Measurements from ENCODE around the gene NCAPG.

The NCAPG gene

GRCh38 chr4:17765514-17766286, 45.1 kb upstream of the NCAPG start:
- no peak for DNase-seq (ENCODE audit: extremely low spot score)
- POLR2A ChIA-PET, result no interaction called here

DNA sequence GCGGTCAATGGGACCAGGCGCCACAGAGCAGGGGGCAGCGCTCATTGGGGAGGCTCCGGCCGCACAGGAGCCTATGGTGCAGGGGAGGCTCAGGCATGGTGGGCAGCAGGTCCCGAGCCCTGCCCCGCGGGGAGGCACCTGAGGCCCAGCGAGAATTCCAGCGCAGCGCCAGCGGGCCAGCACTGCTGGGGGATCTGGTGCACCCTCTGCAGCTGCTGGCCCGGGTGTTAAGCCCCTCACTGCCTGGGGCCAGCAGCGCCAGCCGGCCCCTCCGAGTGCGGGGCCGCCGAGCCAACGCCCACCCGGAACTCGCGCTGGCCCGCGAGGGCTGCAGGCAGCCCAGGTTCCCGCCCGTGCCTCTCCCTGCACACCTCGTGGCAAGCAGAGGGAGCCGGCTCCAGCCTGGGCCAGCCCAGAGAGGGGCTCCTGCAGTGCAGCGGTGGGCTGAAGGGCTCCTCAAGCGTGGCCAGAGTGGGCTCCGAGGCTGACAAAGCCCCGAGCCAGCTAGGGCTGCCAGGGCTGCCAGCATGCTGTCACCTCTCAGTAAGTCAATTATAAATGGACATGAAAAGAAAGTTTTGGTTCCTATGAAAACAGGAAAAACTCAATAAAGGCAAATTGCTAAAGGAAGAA, 43.8 kb upstream of the NCAPG start:
- ChIA-PET POLR2A (no interaction called here), CTCF (interaction anchor here (1.4 to 1.5 kb wide), 2 partner anchors 27 to 58 kb away, joined by 3 read pairs; no protein-coding TSS in a partner anchor)
- DNase-seq (ENCODE audit: extremely low spot score), result no peak
- no peak for TF ChIP-seq CTCF (IDR thresholded peaks at IDR 0.05; ENCODE audit: control extremely low read depth, extremely low read depth, low read depth, missing control alignments)

More at GRCh38 chr4:17765514-17766286, 45.1 kb upstream of the NCAPG start:
- no peak for TF ChIP-seq CTCF (IDR thresholded peaks at IDR 0.05; ENCODE audit: control extremely low read depth, extremely low read depth, low read depth, missing control alignments)
- CTCF ChIA-PET, result interaction anchor here (1.4 to 1.8 kb wide), 3 partner anchors 10 to 57 kb away, joined by 3 to 4 read pairs (median 3); no protein-coding TSS in a partner anchor

DNA sequence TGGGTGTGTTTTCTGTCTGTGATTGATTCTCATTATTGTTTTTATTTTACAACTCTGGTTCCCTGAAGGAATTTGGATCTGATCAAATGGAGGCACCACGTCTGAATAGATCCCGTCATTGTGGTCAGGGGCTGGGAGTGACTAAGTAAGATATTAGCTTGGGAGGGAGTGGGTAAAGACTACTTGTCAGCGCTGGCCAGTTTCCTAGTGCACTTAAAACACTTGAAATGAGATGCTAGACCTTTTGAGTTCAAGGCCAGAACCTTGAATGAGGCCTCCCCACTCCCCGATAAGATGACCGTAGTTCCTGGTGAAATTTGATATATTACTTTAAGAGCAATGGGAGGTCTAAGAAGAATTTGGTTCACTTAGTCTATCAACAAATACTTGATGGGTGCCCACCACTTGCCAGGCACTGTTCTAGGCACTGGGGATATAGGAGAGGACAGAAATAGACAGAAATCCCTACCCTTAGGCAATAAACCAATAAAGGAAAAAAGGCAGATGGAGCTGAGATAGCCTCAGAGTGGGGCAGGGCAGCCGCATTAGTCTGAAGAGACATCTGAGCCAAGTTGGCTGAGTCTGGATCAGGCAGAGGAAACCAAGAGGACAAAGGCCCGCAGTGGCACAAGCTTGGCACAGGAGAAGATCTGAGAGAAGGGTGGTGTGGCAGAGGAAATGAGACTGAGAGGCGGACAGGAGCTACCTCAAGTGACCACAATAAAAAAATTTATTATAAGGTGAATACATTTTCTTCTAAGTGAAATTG, 41.2 kb upstream of the NCAPG start:
- ChIA-PET CTCF (no interaction called here), POLR2A (no interaction called here)
- no peak for DNase-seq (ENCODE audit: extremely low spot score)
- no peak for TF ChIP-seq CTCF (IDR thresholded peaks at IDR 0.05; ENCODE audit: control extremely low read depth, extremely low read depth, low read depth, missing control alignments)

DNA sequence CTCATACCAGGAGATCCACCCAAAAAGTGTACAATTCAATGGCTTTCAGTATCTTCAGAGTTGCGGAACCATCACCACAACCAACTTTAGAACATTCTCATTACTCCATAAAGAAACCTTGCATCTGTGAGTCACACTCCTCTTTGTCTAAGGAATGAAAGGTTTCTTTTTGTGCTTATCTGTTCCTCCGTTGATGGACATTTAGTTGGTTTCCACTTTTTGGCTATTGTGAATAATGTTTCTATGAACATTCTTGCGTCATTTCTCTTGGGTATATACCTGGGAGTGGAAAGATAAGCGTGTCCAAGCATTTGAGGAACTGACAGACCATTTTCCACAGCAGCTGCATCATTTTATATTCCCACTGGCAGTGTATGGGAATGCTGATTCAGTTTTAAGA, 39.9 kb upstream of the NCAPG start:
- CTCF ChIA-PET, result interaction anchor here (3.2 kb wide), 1 partner anchor 8 kb away, joined by 12 read pairs; no protein-coding TSS in a partner anchor
- POLR2A ChIA-PET, result no interaction called here
- no peak for TF ChIP-seq CTCF (IDR thresholded peaks at IDR 0.05; ENCODE audit: control extremely low read depth, extremely low read depth, low read depth, missing control alignments)
- DNase-seq (ENCODE audit: extremely low spot score), result no peak

GRCh38 chr4:17771284-17771908, 39.4 kb upstream of the NCAPG start:
- ChIA-PET CTCF (interaction anchor here (3.2 kb wide), 1 partner anchor 8 kb away, joined by 12 read pairs; no protein-coding TSS in a partner anchor), POLR2A (no interaction called here)
- TF ChIP-seq CTCF (IDR thresholded peaks at IDR 0.05; ENCODE audit: control extremely low read depth, extremely low read depth, low read depth, missing control alignments), result no peak
- no peak for DNase-seq (ENCODE audit: extremely low spot score)

Data from GM10248 (cell line).